SK-N-MC (cell line): Measurements from ENCODE around the gene RNASEL.

Experiments used
- DNase-seq: peaks from one replicate; pipeline ENCODE4 v3.0.0-alpha.2; 2011; ENCODE audit warnings: low read depth, low spot score
- H3K27ac ChIP-seq: fragments of 200-600 bp; sonication (generic); 2 replicates; pipeline ENCODE4 v1.5.1; 2016; ENCODE audit warnings: mixed run types
- H3K36me3 ChIP-seq: fragments of 200-600 bp; sonication (generic); 2 replicates; pipeline ENCODE4 v1.6.1; 2017; ENCODE audit warnings: antibody characterized with exemption, low read length, mixed read lengths; ENCODE audit not compliant: insufficient read depth
- H3K4me3 ChIP-seq: fragments of 200-600 bp; sonication (generic); 2 replicates; pipeline ENCODE4 v1.5.1; 2016
- H3K9ac ChIP-seq: fragments of 200-600 bp; sonication (generic); 2 replicates; pipeline ENCODE4 v1.8.0; 2017; ENCODE audit warnings: mixed run types, mixed read lengths; ENCODE audit not compliant: insufficient read length
- H3K9me3 ChIP-seq: fragments of 200-600 bp; sonication (generic); 2 replicates; pipeline ENCODE4 v1.6.1; 2017; ENCODE audit warnings: low read depth, mild to moderate bottlenecking, antibody characterized with exemption, low read length, moderate library complexity, mixed read lengths
- EZH2 ChIP-seq: fragments of 200-600 bp; sonication (generic); IDR thresholded peaks from one replicate; pipeline ENCODE4 v1.6.1; 2017; ENCODE audit warnings: antibody characterized with exemption
- POLR2AphosphoS5 ChIP-seq: IDR thresholded peaks from 2 replicates; pipeline ENCODE4 v1.6.1; 2012; ENCODE audit warnings: mild to moderate bottlenecking, low read depth, low read length, borderline replicate concordance

RNASEL gene

GRCh38 chr1:182527680-182528079, 61.4 kb downstream of the RNASEL start:
- H3K4me3 ChIP-seq, result no peak overlapping the region
- H3K9me3 ChIP-seq, result no peaks in the 10 kb centered on the region
- TF ChIP-seq EZH2 (no peak), POLR2AphosphoS5 (no peak)
- no peaks in the 10 kb centered on the region for H3K36me3 ChIP-seq
- no peak overlapping the region for H3K9ac ChIP-seq
- H3K27ac ChIP-seq, result no peak overlapping the region
- no peak for DNase-seq

GRCh38 chr1:182525342-182525741, 63.7 kb downstream of the RNASEL start:
- Histone ChIP-seq H3K27ac (no peak overlapping the region), H3K36me3 (no peaks in the 10 kb centered on the region), H3K9me3 (no peaks in the 10 kb centered on the region), H3K9ac (no peak overlapping the region), H3K4me3 (no peak overlapping the region)
- no peak for DNase-seq
- TF ChIP-seq EZH2 (no peak), POLR2AphosphoS5 (no peak)
